NCI-H82 treated with DMSO at 0.1 percent for 48 hours (cell line): ENCODE results near the gene LCLAT1.

Source experiments
- DNase-seq: peaks from one replicate; lab custom pipeline; 2025; ENCODE audit not compliant: unreplicated experiment; lab: John Stamatoyannopoulos, UW

LCLAT1 gene

DNA sequence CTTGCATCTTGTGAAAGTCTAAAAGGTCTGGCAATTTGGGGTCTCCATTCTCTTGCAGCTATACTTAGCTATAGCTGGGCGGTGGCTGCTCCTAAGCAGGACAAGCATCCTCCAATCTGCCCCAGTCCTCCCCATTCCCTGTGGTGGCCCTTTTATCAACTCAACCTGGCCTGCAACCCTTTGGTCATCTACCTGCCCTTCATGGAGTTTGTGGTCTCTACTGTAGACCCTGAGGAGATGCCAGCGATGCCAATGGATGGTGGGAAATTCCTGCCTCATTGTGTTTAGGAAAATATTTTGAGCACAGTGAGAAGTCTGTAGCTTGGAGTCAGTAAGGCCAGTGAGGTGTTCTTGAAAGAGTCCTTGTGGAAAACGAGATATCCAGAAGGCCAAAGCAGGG is 216.8 kb downstream of the LCLAT1 start:
- no peak for DNase-seq

DNA sequence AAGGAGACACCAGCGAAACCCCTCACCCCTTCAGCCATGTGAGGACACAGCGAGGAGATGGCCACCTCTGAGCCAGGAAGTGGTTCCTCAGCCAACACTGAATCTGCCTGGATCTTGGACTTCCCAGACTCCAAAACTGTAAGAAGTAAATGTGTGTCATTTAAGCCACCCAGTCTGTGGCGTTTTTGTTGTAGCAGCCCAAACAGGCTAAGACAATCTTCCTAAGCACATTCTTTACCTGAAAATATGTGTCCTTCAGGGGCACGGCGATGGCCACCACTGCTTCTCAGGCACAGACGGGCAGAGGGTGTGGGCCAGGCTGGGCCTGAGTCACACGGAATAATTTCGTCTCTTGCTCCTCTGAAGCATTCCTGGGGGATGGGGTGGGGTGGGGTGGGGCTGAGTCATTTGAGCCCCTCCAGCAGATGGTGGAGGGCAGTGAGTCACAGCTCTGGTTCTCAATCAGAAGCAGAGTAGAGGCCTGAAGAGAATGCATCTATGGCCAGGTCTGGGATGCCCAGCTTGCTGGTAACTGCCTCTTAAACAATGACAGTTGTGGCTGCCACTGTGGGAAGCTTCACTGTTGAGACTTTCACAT is 217.8 kb downstream of the LCLAT1 start:
- DNase-seq = no peak

DNA sequence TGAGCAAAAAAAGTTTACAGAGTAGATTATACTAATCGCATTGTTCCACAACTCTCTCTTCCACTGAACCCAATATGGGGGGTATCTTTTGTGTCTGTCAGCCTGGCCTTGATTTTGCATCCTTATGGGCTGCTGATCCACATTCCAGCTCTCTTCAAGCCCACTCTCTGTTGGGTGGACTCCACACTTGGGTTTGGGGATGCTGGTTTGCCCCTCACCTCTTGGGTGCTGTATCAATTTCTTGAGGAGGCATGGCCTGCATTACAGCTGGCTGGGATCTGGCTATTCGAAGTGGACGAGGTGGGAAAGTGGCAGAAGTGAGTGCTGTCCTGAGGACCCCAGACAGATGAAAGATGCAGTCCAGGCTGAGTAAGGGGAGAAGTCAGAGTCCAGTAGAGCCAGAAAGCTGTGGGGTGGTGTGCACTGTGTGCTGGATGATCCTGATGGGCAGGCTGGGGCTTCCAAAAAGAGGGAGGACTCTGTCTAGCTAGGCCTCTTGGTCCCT is 218.8 kb downstream of the LCLAT1 start:
- no peak for DNase-seq

DNA sequence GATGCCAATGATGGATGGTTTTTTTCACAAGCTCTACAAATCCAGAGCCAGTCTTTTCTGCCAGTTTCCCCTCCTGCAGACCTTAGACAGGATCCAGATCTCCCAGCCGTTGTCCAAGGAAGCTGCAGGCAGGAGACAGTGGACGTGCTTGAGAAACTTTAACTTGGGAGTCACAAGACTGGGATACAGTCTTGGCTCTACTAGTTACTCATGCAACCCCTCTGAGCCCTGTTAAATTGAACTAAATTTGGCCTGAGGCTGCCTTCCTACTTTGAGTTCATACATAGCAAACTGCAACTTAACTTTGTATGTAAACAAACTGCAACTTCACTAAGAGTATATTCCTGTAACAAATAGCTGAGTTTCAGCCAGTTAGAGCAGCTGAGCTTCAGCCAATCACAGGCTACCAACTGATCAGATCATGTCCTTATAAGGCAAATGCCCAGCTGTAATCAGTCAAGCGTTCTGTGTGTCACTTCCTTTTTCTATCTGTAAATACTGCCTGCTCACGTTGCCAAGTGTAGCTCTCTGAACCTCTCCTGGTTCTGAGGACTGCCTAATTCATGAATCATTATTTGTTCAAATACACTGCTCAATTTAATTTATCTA is 219.3 kb downstream of the LCLAT1 start:
- no peak for DNase-seq

DNA sequence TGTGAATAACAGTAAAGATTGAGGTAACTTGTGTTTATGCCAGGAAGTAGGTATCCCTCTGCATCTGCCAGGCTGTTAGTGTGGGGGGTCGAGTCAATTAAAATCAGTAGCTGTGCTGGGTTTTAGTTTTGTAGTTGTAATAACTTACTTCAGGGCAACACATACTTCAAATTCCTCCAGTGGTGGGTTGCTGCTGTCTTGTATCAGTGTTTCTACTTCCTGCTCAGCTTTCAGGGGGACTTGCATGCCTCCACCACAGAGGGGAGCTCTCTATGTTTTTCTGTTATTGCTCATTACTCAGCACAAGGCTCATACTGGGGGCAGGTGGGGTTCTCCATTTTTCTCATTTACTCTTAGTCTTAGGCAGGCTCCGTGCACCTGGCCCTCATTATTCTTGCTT is 223.4 kb downstream of the LCLAT1 start:
- no peak for DNase-seq

DNA sequence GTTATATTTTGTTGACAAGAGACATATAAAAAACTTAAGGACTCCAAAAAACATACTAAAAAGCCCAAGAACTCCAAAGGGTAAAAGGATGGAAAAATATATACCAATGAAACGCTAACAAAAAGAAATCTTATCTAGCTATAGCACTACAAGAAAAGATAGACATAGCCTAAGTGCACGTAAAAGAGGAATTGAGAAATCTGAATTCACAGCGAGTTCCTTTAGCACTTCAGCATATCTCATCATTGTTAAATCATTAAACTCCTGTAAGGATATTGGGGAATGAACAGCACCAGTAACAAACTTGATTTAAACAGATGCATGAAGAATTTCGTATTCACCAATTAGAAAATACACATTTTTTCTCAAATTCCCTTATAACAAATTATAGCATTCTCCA is 226.1 kb downstream of the LCLAT1 start:
- DNase-seq = no peak

DNA sequence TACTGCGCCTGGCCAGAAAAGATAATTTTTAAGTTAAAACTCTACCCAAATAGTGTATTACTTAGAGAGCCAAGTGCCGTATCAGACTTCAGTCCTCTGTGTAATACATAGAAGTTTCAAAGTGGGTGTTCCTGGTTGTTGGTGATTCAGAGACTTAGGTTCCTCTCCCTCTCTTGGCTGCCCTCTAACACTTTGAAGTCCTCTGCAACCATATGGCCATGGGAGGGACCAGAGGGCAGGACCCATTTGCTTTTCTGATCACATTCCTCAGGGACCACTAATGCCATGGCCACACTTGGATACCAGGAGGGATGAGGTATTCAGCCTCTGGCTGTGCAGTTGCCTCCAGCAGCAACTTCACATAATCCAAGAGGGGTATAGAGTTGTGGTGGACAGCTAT is 228.7 kb downstream of the LCLAT1 start:
- no peak for DNase-seq

DNA sequence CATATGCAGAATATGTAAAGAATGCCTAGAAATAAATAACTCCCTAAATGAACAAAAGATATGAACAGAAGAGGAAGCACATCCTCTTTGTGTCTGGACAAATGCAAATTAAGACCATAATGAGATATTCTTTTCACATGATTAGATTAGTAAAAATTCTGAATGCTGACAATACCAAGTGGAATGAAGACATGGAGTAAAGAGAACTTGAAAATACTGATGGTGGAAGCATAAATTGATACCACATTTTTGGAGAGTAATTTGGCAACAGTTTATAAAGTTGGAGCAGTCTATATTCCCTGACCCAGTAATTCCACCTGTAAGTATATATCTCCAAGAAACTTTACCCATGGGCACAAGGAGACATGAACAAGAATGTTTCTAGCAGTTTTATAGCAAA is 230.2 kb downstream of the LCLAT1 start:
- no peak for DNase-seq

DNA sequence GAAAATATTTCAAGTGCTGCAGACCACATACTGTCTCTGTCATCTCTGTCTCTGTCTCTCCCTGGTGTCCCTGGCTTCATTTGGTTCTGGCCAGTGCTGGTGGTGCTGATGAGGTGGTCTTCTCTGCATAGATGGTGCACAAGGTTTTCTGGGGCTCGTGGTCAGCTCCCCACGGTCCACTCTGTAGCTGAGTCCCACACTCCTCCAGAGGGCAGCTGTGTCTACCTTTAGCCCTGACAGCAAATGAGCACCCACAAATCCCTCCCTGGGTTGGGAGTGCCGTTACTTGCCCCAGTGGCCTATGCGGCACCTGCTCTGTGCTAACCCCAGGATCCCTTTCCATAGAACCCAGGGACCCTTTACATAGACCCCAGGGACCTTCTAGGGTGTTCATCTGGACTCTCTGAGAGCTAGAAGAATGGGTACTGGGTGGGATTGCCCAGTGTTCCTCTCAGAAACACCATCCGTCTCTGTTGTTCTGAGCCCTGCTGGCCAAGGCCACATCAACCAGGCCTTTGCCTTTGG is 230.9 kb downstream of the LCLAT1 start:
- DNase-seq = no peak

DNA sequence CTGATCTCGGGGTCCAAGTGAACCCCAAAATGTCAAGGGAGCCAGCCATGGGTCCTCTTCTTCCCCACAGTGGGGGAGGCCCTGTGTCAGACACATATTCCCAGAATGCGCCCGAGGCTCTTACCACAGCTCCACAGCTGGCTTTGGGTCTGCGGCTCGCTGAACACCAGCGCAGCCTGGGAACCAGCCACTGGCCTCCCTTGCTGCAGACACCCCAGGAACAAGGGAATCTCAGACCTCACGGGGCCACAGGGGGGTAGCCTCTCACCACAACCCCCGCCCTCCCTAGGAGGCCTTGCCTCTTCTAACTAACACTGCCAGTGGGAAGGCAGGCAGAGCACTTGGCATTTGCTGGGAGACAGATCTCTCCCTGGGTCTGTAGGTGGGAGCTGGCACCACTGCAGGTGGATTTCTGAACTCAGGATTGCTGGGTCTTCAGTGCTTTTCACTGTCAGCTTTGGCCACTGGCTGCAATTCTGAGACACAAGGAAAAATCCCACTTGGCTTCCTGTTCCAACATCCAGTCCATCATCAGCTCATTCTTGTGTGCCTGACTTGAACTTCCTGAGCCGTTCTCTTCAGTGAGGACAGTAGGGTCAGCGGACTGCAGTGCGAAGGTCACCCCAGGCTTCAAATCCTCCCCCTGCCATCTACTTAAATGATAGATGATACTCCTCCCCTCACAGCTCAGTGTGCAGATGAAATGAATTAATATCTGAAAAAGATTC is 231.5 kb downstream of the LCLAT1 start:
- no peak for DNase-seq

DNA sequence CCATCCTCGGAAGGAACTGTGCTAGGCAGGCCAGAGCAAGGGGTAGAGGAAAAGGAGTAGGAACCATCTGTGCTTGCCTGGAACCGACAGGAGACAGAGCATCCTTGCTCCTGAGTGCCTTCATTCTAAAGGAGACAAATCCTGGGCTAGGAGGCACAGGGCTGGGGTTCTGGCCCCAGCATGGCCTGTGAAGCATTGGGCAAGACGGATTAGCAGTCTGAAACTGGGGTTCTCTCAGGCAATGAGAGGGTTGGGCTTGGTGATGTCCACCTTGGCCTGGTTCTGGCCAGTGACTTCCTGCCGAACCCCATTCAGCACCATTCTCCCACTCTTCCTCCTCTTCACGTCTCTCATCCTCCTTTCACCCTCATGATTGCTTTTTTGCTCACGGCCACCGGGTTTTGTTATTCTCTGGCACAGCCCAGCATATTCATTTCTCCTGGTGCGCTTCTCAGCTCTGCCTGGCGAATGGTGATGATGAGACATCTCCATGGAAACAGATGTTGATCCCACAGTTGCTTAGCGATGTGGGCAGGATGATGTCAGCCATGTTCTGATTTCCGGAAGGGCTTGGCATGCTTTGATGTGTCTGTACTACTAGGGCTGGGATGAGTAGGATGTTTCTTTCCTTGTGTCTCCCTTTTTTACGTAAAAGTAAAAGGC is 232.5 kb downstream of the LCLAT1 start:
- no peak for DNase-seq

DNA sequence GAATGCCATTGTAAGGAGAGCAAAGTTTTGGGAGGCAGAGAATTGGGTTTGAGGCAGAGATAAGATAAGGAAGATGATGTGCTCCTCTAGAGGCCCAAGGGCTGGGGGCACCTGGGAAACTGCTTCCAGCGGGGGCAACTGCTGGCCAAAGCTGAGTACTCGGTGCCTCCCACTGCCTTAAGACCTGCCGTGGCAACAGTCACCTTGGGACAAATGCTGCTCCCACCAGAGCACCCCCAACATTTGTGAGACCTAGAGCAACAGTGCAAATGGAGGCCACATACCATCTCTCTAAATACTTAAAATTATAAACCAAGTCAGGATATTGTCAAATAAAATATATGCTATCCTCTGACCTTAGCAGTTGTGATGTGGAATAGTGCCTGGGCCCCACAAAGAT is 233.1 kb downstream of the LCLAT1 start:
- no peak for DNase-seq

DNA sequence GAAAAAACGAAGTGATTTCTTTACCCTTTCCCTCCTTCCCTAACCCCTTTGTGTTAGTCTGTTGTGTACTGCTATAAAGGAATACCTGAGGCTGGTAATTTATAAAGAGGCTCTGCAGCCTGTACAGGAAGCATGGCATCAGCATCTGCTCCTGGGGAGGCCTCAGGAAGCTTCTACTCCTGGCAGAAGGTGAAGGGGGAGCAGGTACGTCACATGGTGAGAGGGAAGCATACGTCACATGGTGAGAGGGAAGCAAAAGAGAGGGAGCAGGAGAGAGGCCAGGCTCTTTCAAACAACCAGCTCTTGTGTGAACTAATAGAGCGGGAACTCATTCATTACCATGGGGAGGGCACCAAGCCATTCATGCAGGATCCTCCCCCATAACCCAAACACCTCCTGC is 234.0 kb downstream of the LCLAT1 start:
- no peak for DNase-seq

DNA sequence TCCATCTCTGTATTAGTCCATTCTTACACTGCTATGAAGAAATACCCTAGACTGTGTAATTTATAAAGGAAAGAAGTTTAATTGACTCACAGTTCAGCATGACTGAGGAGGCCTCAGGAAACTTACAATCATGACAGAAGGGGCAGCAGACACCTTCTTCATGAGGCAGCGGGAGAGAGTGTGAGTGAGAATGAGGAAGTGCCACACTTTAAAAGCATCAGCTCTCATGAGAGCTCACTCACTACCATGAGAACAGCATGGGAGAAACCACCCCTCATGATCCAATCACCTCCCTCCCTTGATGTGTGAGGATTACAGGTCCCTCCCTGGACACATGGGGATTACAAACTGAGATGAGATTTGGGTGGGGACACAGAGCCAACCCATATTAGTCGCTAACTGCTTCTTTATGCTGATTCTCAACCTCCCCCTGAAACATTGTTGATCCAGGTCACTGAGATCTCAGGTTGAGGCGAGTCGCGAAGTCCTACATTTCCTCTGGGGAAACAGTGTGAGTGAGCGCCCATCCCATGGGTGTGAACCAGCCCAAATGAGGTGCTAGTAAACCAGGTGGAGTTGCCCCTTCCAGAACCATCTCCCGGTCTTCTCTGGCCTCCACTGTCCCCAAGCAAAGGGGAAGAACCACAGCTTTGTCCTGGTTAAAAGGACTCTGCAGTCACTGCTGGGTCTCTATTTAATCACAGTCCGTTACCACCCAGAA is 236.3 kb downstream of the LCLAT1 start:
- no peak for DNase-seq

DNA sequence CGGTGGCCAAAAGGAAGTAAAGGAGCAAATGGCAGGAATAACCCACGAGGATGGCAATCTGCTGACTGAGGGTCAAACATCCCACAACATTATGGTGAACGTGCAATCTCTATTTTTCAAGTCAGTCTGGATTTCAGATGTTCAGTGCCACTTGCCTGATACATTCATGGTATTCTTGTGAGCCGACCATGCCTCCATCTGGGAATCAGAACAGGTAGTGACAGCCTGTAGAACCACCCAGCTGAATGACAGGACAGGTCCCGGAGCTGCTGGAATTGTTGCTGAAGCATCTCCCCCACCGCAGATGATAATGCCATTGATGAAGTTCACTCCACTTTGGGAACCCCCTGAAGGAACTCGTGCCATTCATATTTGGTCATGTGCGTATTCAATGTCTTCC is 237.0 kb downstream of the LCLAT1 start:
- DNase-seq = no peak

DNA sequence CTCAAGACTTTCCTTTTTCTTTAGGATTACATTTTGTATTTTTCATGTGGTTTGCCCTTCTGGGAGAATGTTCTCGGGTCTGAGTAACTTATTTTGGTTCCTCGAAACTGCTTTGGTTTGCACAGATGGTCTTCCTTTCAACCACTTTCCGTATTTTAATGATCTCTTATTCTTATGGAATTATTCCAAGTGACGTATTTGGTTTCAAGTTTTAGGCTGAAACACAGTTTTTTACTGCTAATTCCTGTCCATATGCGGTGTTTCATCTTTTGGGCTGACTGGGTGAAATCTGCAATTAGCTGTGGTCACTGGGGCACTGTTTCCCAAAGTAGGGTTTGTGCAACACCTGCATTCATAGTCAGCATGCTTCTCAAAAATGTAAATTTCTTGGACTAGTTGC is 237.5 kb downstream of the LCLAT1 start:
- no peak for DNase-seq

DNA sequence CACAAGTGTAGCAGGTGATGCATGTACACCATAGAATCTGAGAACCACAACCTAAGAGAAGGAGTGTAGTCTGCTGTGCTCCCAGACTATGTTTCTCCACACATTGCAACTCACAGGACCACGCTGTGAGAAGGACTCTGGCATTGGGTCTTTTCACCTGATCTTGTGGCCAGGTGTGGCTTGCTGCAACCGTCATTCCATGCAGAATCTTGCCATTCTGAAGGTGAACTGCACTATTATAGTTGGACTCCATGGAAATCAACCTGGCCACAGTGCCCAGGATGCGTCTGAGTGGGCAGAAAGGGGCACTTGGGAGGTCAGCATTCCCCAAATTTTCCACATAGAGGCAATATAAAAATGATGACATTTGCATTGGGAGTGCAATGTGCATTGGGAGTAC is 237.9 kb downstream of the LCLAT1 start:
- DNase-seq = no peak

DNA sequence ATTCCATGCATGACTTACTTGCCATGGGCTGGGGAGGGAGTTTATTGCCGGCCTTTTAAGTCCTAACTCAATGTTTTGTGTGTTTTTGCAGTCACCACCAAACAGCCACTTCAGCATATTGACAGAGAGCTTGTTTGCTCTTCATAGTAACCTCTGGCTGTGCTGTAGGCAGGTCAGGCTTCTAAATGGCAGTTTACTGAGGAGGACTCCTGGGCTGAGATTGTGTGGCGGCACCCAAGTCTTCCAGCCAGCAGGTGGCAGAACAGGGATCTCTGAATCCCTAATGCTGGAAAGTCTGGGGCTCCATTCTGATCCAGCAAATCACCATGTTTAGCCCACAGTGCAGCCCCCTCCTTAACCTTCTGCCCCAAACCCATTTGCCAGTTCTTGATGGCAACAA is 239.0 kb downstream of the LCLAT1 start:
- DNase-seq = no peak

DNA sequence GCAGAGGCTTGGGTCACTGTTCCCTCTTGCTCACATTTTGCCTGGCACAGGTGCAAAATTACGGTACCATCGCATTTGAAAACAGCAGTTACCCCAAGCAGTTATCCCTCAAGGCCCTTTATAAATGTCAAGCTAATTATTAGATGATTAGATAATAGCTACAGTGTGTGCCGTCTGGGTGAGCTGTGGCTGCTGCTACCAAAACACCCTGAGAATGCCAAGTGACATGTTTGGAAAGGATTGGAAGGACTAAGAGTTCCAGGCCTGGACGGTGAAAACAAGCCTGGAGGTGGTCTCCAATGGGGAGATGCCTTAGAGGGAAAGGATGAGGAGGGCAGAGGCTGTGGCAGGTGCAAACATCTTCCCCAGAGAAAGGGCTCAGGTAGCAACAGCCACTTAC is 239.6 kb downstream of the LCLAT1 start:
- no peak for DNase-seq

DNA sequence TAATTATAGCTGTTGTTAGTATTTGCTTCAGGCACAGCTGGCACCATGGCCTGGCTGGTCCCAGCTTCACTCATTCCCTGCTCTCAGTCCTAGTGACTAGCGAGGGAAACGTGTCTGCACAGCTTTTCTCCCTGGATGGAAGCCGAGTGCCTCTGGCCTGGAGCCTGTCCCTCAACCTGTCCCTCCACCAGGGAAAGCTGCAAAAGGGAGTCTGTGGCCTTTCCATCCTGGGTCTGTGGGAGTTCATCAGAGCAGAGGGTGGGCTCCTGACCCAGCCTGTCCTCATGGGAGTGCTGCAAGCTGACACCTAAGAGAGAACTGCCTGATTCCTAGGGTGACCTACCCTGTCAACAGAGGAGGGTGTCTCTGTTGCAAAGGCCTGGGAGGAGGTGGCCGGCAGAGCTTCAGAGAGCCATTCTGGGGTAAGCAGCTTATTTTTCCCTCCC is 241.9 kb downstream of the LCLAT1 start:
- no peak for DNase-seq
